CD4-positive, alpha-beta T cell (primary cell): ENCODE measurements around the gene OSCAR. TPM values are rescaled to one million over a fixed set of nuclear protein-coding genes. Genes with fewer than 3 reads are reported as not detected.

Experiments
- ATAC-seq: fragments of 200-7000 bp; cut with Tn5 transposase; one replicate; pipeline ENCODE4 v1.10.0; 2022; ENCODE audit warnings: mild to moderate bottlenecking; ENCODE audit not compliant: poor library complexity
- CTCF ChIA-PET: fragments of 350-600 bp; sonication (Branson Sonifier 250); formaldehyde crosslinking; loops from one replicate; lab custom pipeline; 2021; ENCODE audit warnings: antibody characterized with exemption, inconsistent platforms; lab: Charles Lee
- POLR2A ChIA-PET: fragments of 350-600 bp; sonication (Branson Sonifier 250); formaldehyde crosslinking; loops from one replicate; lab custom pipeline; 2021; ENCODE audit warnings: antibody characterized with exemption, inconsistent platforms; lab: Charles Lee
- DNase-seq, 14 experiments: peaks; one replicate each; pipeline ENCODE4 v3.0.0-alpha.2; 2013 to 2020; ENCODE audit warnings: mixed read lengths in 2 of 14
- H3K27ac ChIP-seq, 2 donors: one replicate each; pipeline versions ENCODE4 v1.5.1 to v1.7.0; 2013; ENCODE audit warnings: low read length in 2 of 2, low read depth in 1 of 2, mild to moderate bottlenecking in 1 of 2
- H3K27me3 ChIP-seq, 2 experiments: 1 replicate in 1 of 2; 2 replicates in 1 of 2; pipeline versions ENCODE4 v1.6.1 to v1.7.0; 2013; ENCODE audit warnings: low read length in 2 of 2, control low read depth in 1 of 2, mild to moderate bottlenecking in 1 of 2, moderate library complexity in 1 of 2; ENCODE audit not compliant: insufficient read depth in 2 of 2, control insufficient read depth in 1 of 2
- H3K36me3 ChIP-seq: one replicate; pipeline ENCODE4 v1.6.1; 2013; ENCODE audit warnings: low read length, control low read depth; ENCODE audit not compliant: insufficient read depth
- H3K4me1 ChIP-seq: one replicate; pipeline ENCODE4 v1.6.1; 2013; ENCODE audit warnings: low read length, control low read depth; ENCODE audit not compliant: insufficient read depth
- H3K4me3 ChIP-seq: one replicate; pipeline ENCODE4 v1.5.1; 2013; ENCODE audit warnings: mild to moderate bottlenecking, low read length, moderate library complexity
- H3K9me3 ChIP-seq, 2 experiments: 1 replicate in 1 of 2; 2 replicates in 1 of 2; pipeline versions ENCODE4 v1.6.1 to v1.7.0; 2013; ENCODE audit warnings: low read length in 2 of 2, mild to moderate bottlenecking in 2 of 2, control low read depth in 1 of 2, moderate library complexity in 1 of 2; ENCODE audit not compliant: control insufficient read depth in 1 of 2, insufficient read depth in 1 of 2
- H3K27ac Mint-ChIP-seq: one replicate; pipeline ENCODE4 v1.8.0; 2020; ENCODE audit warnings: mixed read lengths
- H3K27me3 Mint-ChIP-seq: one replicate; pipeline ENCODE4 v1.8.0; 2021; ENCODE audit warnings: mixed read lengths
- H3K36me3 Mint-ChIP-seq: one replicate; pipeline ENCODE4 v1.8.0; 2021; ENCODE audit warnings: low read depth, mixed read lengths
- H3K4me1 Mint-ChIP-seq: one replicate; pipeline ENCODE4 v1.8.0; 2021; ENCODE audit warnings: low read depth, mixed read lengths
- H3K4me3 Mint-ChIP-seq: one replicate; pipeline ENCODE4 v1.8.0; 2020; ENCODE audit warnings: mild to moderate bottlenecking, mixed read lengths
- H3K9me3 Mint-ChIP-seq: one replicate; pipeline ENCODE4 v1.8.0; 2020; ENCODE audit warnings: mixed read lengths
- intact Hi-C, 2 experiments: fragments of 100-400 bp; cut with DNase I in 1 of 2; cut with micrococcal nuclease in 1 of 2; formaldehyde crosslinking; loops; one replicate each; pipeline versions ENCODE4 v1.15.1 to v1.9.0; 2023 to 2025; cut with DNase I, micrococcal nuclease
- total RNA-seq, 174 experiments: library from RNA in 2 of 174; stranded (reverse) in 2 of 174; gene quantifications; one replicate each; pipeline ENCODE4 v1.2.3 and lab custom pipeline; 2021 to 2026
- TF ChIP-seq, protein P1 (sequence below): fragments of 200-600 bp; IDR thresholded peaks from one replicate; pipeline ENCODE4 v1.8.0; 2022; ENCODE audit warnings: antibody characterized with exemption, mild to moderate bottlenecking

OSCAR gene
- total RNA-seq, 2 experiments from 2014 or later, result 0.41 to 0.42 TPM

DNA sequence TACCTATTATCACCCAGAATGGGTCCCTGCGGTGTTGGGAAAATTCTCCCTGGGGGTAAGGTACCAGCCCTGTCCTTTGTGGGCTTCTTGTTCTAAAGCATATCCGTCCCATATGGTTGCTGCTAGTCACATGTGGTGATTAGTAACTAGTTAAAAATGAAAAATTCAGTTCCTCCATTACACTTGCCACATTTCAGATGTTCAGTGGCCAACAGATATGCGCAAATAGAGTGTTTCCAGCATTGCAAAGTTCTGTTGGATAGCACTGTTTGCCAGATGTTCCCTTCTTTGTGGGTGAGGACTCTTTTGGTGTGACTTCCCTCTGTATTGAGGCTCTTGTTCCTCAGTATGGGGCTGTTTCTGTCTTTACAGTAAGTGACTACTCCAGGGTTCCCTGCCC lies 40.8 kb upstream of the OSCAR start:
- ChIA-PET POLR2A (interaction anchor here (1.0 to 2.0 kb wide), 2 partner anchors 18 to 48 kb away, joined by 4 to 6 read pairs; partner anchors contain the start of genes LENG1 and MBOAT7), CTCF (no interaction called here)
- peaks cover 61% of the 10 kb centered on the region for H3K36me3 Mint-ChIP-seq
- H3K27me3 Mint-ChIP-seq, result no peaks in the 10 kb centered on the region
- no peaks in the 10 kb centered on the region for H3K9me3 Mint-ChIP-seq
- no peak for ATAC-seq
- DNase-seq, result no peak
- Histone ChIP-seq H3K9me3 (no peaks in the 10 kb centered on the region), H3K27me3 (no peaks in the 10 kb centered on the region), H3K4me3 (no peak overlapping the region), H3K36me3 (peaks cover 68% of the 10 kb centered on the region), H3K4me1 (peaks cover 37% of the 10 kb centered on the region), H3K27ac (no peak overlapping the region)
- intact Hi-C loops, result no loop called here
- TF ChIP-seq, protein P1, sequence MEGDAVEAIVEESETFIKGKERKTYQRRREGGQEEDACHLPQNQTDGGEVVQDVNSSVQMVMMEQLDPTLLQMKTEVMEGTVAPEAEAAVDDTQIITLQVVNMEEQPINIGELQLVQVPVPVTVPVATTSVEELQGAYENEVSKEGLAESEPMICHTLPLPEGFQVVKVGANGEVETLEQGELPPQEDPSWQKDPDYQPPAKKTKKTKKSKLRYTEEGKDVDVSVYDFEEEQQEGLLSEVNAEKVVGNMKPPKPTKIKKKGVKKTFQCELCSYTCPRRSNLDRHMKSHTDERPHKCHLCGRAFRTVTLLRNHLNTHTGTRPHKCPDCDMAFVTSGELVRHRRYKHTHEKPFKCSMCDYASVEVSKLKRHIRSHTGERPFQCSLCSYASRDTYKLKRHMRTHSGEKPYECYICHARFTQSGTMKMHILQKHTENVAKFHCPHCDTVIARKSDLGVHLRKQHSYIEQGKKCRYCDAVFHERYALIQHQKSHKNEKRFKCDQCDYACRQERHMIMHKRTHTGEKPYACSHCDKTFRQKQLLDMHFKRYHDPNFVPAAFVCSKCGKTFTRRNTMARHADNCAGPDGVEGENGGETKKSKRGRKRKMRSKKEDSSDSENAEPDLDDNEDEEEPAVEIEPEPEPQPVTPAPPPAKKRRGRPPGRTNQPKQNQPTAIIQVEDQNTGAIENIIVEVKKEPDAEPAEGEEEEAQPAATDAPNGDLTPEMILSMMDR, result no peak
- H3K4me1 Mint-ChIP-seq, result peaks cover 42% of the 10 kb centered on the region
- no peak overlapping the region for H3K4me3 Mint-ChIP-seq
- H3K27ac Mint-ChIP-seq, result no peak overlapping the region

DNA sequence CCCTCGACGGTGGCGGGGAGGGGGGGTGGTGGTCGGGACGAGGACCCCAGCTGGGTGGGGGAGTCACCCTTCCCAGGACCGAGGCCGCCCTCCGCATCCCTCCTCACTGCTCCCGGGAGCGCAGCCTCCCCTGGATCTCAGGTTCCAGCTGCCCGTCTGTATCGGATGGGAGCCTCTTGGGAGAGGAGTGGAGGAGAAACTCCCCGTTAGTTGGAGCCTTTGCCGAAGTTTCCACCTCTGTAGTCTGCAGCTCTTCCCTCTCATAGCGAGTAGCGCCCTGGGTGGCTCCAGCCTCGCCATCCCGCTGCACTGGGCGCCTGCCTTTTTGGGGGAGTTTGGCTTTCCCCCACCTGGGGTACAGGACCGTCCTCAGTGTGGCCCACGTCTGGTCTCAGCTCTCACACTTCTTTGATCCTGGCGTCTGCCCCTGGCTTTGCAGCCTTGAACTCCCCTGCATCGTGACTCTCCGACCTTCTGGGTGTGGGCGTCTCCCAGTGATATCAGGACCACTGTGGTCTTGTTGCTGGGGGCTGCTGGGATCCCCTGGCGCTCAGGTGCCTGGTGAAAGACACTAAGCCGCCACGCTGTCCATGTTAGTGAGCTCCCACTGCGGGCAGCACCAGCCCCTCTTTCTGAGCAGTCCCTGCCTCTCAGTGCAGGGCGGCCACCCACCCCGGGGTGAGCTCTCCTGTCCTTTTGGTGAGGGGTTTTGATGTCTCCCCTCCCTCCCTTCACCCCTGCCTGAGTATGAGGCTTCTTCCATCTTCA lies 38.1 kb upstream of the OSCAR start:
- peaks cover 0 to 2% of the 10 kb centered on the region in 2 experiments for H3K9me3 ChIP-seq
- Mint-ChIP-seq H3K4me3 (peak overlapping the region; percentile 92), H3K9me3 (no peaks in the 10 kb centered on the region), H3K4me1 (peaks cover 48% of the 10 kb centered on the region), H3K27me3 (no peaks in the 10 kb centered on the region), H3K27ac (peak overlapping the region; percentile 79), H3K36me3 (peaks cover 38% of the 10 kb centered on the region)
- peak overlapping the region; percentile 52 to 92 for H3K27ac ChIP-seq
- H3K36me3 ChIP-seq, result peaks cover 42% of the 10 kb centered on the region
- peaks cover 44% of the 10 kb centered on the region for H3K4me1 ChIP-seq
- H3K4me3 ChIP-seq, result peak overlapping the region; percentile 69
- DNase-seq (peak in 2 of 14 experiments; percentile 16 to 32), ATAC-seq (no peak)
- ChIA-PET CTCF (interaction anchor here (3.0 kb wide), 1 partner anchor 21 kb away, joined by 15 read pairs; the partner anchor contains the start of gene LENG1), POLR2A (interaction anchor here (0.8 to 6.0 kb wide), 6 partner anchors 9 to 1516 kb away, joined by 3 to 151 read pairs (median 67); partner anchors contain the start of genes LENG1, MBOAT7, PRPF31 and TFPT)
- H3K27me3 ChIP-seq, result no peaks in the 10 kb centered on the region
- TF ChIP-seq, protein P1, result no peak
- intact Hi-C loops, result loop anchor here in 1 of 2 experiments (1.0 to 5.0 kb wide), 2 partner anchors 19 to 36 kb away; partner anchors contain the start of genes NDUFA3 and OSCAR

DNA sequence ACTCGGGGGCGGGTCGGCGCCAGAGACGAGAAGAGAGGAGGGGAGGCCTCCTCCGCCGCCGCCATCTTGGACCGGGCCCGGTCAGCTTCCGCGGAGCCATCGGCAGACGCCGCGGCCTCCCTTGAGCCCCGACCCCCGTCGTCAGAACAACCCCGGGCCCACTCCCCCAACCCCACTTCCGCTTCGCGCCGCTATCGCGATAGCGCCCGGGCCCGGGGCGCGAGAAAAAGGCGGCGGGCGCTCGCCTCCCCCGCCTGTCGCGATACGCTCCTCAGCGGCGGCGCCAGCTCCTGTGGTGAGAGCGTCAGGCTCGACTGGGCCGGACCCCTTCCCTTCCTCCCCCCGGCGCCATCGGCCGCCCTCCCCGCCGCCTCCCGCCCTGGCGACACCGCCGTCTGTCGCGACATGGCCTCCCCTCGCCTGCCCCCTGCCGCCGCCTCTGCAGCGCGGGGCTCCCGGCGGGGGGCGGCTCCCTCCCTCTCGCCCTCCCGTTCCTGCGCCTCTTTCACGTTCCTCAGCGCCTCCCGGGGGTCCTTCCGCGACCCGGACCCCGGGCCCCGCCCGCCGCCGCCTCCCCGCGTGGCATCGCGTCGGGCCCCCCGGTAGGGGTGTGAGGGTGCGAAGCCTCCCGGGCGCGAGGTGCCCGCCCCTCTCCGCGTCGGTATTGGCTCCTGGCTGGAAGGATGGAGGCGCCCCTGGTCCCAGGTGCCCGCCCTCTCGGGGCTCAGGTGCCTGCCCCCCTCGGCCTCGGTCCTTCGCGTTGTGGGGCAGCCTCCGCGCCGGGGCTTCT lies 37.3 kb upstream of the OSCAR start, which contains the start of gene CNOT3:
Gene CNOT3 (plus strand): TSS at position 64 of the 790 bp plus-strand sequence. CDS start 5,217 bp downstream, outside the sequence.
- Mint-ChIP-seq H3K9me3 (no peaks in the 10 kb centered on the region), H3K27ac (peak within 1 kb of the TSS; percentile 79), H3K36me3 (peaks cover 30% of the 10 kb centered on the region), H3K4me1 (peaks cover 48% of the 10 kb centered on the region), H3K4me3 (peak within 1 kb of the TSS; percentile 92), H3K27me3 (no peaks in the 10 kb centered on the region)
- Histone ChIP-seq H3K9me3 (peaks cover 0 to 7% of the 10 kb centered on the region in 2 experiments), H3K36me3 (peaks cover 34% of the 10 kb centered on the region), H3K4me1 (peaks cover 48% of the 10 kb centered on the region), H3K27me3 (no peaks in the 10 kb centered on the region), H3K27ac (peak within 1 kb of the TSS; percentile 82 to 92), H3K4me3 (peak within 1 kb of the TSS; percentile 69)
- DNase-seq, result peak in 7 of 14 experiments; percentile 25 to 71 (median 39)
- TF ChIP-seq, protein P1, result no peak
- intact Hi-C loops, result loop anchor here (1.0 to 5.0 kb wide), 4 partner anchors 21 to 52 kb away; partner anchors contain the start of genes LENG1 (in 1 of the 2), NDUFA3 (in 1 of the 2), OSCAR (in 1 of the 2) and PRPF31 (in 1 of the 2)
- CTCF ChIA-PET, result interaction anchor here (1.0 to 3.0 kb wide), 4 partner anchors 21 to 52 kb away, joined by 4 to 15 read pairs (median 5); partner anchors contain the start of genes LENG1, MBOAT7, PRPF31 and TFPT
- no peak for ATAC-seq
- POLR2A ChIA-PET, result interaction anchor here (1.0 to 6.0 kb wide), 28 partner anchors 10 to 1983 kb away, joined by 3 to 151 read pairs (median 6); partner anchors contain the start of genes HSPBP1, LENG1, LENG8 and LENG9
